Measurements from ENCODE around the gene ELFN2. TPM values are rescaled to one million over a fixed set of nuclear protein-coding genes. Genes with fewer than 3 reads are reported as not detected.
"Not testable (repeated sequence)": the region's sequence is repeated elsewhere in the genome, so short reads cannot be mapped to it uniquely, and the experiment has no call there.

Gene ELFN2
- total and polyA plus RNA-seq, 4 donors: 0.07 to 0.19 (median 0.08) TPM; not detected in 1

DNA sequence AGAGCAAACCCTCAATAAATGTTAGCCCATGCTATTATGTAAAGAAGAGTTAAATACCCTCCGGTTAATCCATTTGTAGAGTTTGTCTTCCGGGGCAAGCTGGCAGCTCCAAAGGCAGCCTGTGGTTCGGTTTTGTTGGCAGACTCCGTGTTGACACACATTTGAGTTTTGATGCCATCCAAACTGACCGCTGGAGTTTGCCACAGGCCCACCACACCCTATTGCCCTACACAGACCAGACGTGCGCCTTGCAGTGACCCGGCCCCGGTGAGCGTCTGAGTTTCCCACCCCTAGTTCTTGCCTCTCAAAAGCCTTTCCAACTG, 25.1 kb downstream of the ELFN2 start:
- TF ChIP-seq HNF4A (conservative IDR thresholded peaks at IDR 0.05): peak in 1 of 2 donors; percentile 34
- no peak for TF ChIP-seq JUND (IDR thresholded peaks at IDR 0.05)
- TF ChIP-seq GABPA (IDR thresholded peaks at IDR 0.05 in 1 of 2, conservative IDR thresholded peaks at IDR 0.05 in 1 of 2): peak in 1 of 2 donors; percentile 32
- TF ChIP-seq RXRA (IDR thresholded peaks at IDR 0.05): peak in 1 of 2 donors; percentile 55
- peaks cover 12 to 22% (median 17%) of the 10 kb centered on the region in 4 donors for H3K4me1 ChIP-seq (ENCODE audit: control insufficient read depth in 4 of 4, insufficient read depth in 4 of 4, low read length in 3 of 4)
- no peaks in the 10 kb centered on the region for H3K27me3 ChIP-seq (ENCODE audit: control insufficient read depth in 4 of 4, insufficient read depth in 4 of 4, low read length in 3 of 4)
- H3K9me3 ChIP-seq (ENCODE audit: control insufficient read depth in 4 of 4, low read length in 3 of 4): no peaks in the 10 kb centered on the region
- H3K9ac ChIP-seq (ENCODE audit: low read depth in 1 of 2, low read length in 2 of 2): no peak overlapping the region
- DNase-seq (ENCODE audit: low spot score): no peak
- WGBS: 31% methylated on average over 10 of the region's 10 CpGs
- no peaks in the 10 kb centered on the region for H3K36me3 ChIP-seq (ENCODE audit: control insufficient read depth in 4 of 4, insufficient read depth in 3 of 4, low read depth in 1 of 4, low read length in 3 of 4)
- no peak overlapping the region for H3K27ac ChIP-seq (ENCODE audit: low read depth in 1 of 2, low read length in 2 of 2)
- H3K4me3 ChIP-seq (ENCODE audit: low read depth in 1 of 3, low read length in 3 of 3): no peak overlapping the region

DNA sequence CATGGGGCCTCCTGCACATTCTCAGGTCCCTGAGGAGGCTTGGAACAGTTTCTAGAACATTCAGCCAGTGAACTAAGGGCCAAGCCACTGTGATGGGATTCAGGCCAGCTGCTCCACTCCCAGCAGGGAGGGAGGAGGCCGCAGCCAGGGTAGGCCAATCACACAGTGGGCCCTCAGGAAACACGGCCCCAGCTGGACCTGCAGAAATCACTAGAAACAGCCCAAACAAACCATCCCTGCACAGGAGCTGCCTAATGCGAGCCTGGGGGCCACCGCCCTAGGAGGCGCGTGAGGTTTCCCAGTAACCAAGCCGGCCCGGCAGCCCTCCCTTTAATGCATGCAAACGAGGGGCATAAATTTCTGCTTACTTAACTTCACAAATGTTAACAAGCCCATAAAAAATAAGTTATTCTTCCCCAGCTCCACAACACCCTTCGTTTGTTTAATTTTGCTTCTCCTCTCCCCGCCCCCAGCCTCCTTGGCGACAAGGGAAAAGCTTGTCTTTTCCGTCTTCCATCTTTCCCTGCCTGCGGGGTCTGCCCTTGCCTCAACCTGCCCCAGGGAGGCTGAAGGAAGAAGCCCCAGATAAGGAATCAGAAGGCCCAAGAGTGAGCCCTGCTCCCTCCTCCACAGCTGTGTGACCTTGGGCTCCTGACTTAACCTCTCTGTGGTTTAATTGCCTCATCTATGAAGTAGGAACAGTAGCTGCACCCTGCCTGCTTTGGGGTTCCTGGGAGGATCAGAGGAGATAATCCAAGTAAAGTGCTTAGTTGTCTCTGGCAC, 25.7 kb downstream of the ELFN2 start:
- no peak for TF ChIP-seq RAD21 (IDR thresholded peaks at IDR 0.05)
- no peak for TF ChIP-seq FOXA2 (IDR thresholded peaks at IDR 0.05)
- no peak for TF ChIP-seq RXRA (IDR thresholded peaks at IDR 0.05)
- Histone ChIP-seq H3K4me3 (ENCODE audit: low read depth in 1 of 3, low read length in 3 of 3) (no peak overlapping the region), H3K27me3 (ENCODE audit: control insufficient read depth in 4 of 4, insufficient read depth in 4 of 4, low read length in 3 of 4) (no peaks in the 10 kb centered on the region), H3K9me3 (ENCODE audit: control insufficient read depth in 4 of 4, low read length in 3 of 4) (no peaks in the 10 kb centered on the region), H3K9ac (ENCODE audit: low read depth in 1 of 2, low read length in 2 of 2) (no peak overlapping the region), H3K4me1 (ENCODE audit: control insufficient read depth in 4 of 4, insufficient read depth in 4 of 4, low read length in 3 of 4) (peaks cover 7 to 17% (median 14%) of the 10 kb centered on the region in 4 donors), H3K27ac (ENCODE audit: low read depth in 1 of 2, low read length in 2 of 2) (no peak overlapping the region), H3K36me3 (ENCODE audit: control insufficient read depth in 4 of 4, insufficient read depth in 3 of 4, low read depth in 1 of 4, low read length in 3 of 4) (no peaks in the 10 kb centered on the region)
- no peak for DNase-seq (ENCODE audit: low spot score)
- WGBS: 76% methylated on average over 14 of the region's 14 CpGs

DNA sequence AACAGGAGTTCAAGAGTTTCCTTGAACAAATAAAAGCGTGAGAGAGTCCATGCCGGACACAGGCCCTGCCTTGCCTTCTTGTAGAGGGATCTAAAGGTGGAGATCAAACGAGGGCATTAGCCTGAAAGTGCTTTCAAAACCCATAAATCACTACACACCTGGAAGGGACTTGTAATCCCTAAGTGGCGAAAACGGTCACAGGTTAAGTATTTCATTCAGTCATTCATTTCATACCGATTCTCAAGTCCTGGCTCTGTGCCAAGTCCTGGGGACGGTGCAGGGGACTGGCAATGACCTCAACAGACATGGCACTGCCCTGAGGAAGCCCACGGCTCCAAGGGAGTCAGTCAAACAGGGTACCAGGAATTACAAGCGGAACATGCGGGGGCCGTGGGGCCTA, 26.6 kb downstream of the ELFN2 start:
- Histone ChIP-seq H3K27ac (ENCODE audit: low read depth in 1 of 2, low read length in 2 of 2) (no peak overlapping the region), H3K4me1 (ENCODE audit: control insufficient read depth in 4 of 4, insufficient read depth in 4 of 4, low read length in 3 of 4) (peaks cover 7 to 16% (median 10%) of the 10 kb centered on the region in 4 donors)

DNA sequence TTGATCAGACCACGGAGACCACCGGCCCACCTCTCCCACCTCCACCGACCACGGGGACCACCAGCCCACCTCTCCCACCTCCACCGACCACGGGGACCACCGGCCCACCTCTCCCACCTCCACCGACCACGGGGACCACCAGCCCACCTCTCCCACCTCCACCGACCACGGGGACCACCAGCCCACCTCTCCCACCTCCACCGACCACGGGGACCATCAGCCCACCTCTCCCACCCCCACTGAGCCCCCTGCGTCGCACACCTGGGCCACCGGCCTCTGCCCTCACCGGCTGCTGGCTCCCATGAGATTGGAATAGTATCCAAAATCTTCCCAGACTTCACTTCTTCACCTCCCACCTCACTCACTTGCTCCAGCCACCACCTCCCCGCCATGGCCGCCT, 27.8 kb downstream of the ELFN2 start:
- not testable (repeated sequence) for H3K27me3 ChIP-seq (ENCODE audit: control insufficient read depth in 4 of 4, insufficient read depth in 4 of 4, low read length in 3 of 4); H3K36me3 ChIP-seq (ENCODE audit: control insufficient read depth in 4 of 4, insufficient read depth in 3 of 4, low read depth in 1 of 4, low read length in 3 of 4); H3K4me3 ChIP-seq (ENCODE audit: low read depth in 1 of 3, low read length in 3 of 3); H3K27ac ChIP-seq (ENCODE audit: low read depth in 1 of 2, low read length in 2 of 2); H3K9me3 ChIP-seq (ENCODE audit: control insufficient read depth in 4 of 4, low read length in 3 of 4); H3K9ac ChIP-seq (ENCODE audit: low read depth in 1 of 2, low read length in 2 of 2); DNase-seq (ENCODE audit: low spot score)
- 92% methylated on average over 19 of the region's 19 CpGs for WGBS
- H3K4me1 ChIP-seq (ENCODE audit: control insufficient read depth in 4 of 4, insufficient read depth in 4 of 4, low read length in 3 of 4): peaks cover 7 to 16% (median 10%) of the 10 kb centered on the region in 4 donors

More for the DNA sequence above, 26.6 kb downstream of the ELFN2 start:
- no peak for DNase-seq (ENCODE audit: low spot score)
- Histone ChIP-seq H3K9ac (ENCODE audit: low read depth in 1 of 2, low read length in 2 of 2) (no peak overlapping the region), H3K27me3 (ENCODE audit: control insufficient read depth in 4 of 4, insufficient read depth in 4 of 4, low read length in 3 of 4) (no peaks in the 10 kb centered on the region), H3K4me3 (ENCODE audit: low read depth in 1 of 3, low read length in 3 of 3) (no peak overlapping the region), H3K9me3 (ENCODE audit: control insufficient read depth in 4 of 4, low read length in 3 of 4) (no peaks in the 10 kb centered on the region), H3K36me3 (ENCODE audit: control insufficient read depth in 4 of 4, insufficient read depth in 3 of 4, low read depth in 1 of 4, low read length in 3 of 4) (no peaks in the 10 kb centered on the region)
- 72% methylated on average over 11 of the region's 11 CpGs for WGBS
- TF ChIP-seq YY1 (IDR thresholded peaks at IDR 0.05): no peak

DNA sequence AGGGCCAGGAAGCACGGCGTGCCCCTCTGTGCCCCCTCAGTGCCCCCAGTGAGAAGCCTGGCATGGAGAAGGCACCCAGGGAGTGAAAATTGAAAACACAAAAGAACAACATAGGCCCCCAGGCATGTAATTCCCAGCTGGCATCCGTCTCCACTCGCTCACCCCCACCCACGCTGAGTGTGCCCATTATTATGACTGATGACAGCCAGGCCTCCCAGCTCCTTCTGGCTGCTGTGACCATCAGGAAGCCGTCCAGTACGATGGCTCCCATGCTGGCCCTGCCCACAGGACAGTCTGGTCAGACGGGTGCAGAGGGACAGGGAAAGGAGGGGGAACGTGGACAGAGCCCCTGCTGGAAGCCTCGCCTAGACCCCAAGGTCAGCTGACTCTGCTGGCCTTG, 30.1 kb downstream of the ELFN2 start:
- WGBS: 83% methylated on average over 10 of the region's 10 CpGs
- peaks cover 4 to 11% (median 8%) of the 10 kb centered on the region in 4 donors for H3K4me1 ChIP-seq (ENCODE audit: control insufficient read depth in 4 of 4, insufficient read depth in 4 of 4, low read length in 3 of 4)
- H3K27me3 ChIP-seq (ENCODE audit: control insufficient read depth in 4 of 4, insufficient read depth in 4 of 4, low read length in 3 of 4): no peaks in the 10 kb centered on the region
- H3K36me3 ChIP-seq (ENCODE audit: control insufficient read depth in 4 of 4, insufficient read depth in 3 of 4, low read depth in 1 of 4, low read length in 3 of 4): no peaks in the 10 kb centered on the region
- H3K9me3 ChIP-seq (ENCODE audit: control insufficient read depth in 4 of 4, low read length in 3 of 4): no peaks in the 10 kb centered on the region
- H3K27ac ChIP-seq (ENCODE audit: low read depth in 1 of 2, low read length in 2 of 2): no peak overlapping the region
- no peak for DNase-seq (ENCODE audit: low spot score)
- no peak overlapping the region for H3K9ac ChIP-seq (ENCODE audit: low read depth in 1 of 2, low read length in 2 of 2)
- H3K4me3 ChIP-seq (ENCODE audit: low read depth in 1 of 3, low read length in 3 of 3): no peak overlapping the region
- TF ChIP-seq HNF4A (conservative IDR thresholded peaks at IDR 0.05) (no peak), TAF1 (conservative IDR thresholded peaks at IDR 0.05) (no peak), EGR1 (IDR thresholded peaks at IDR 0.05; ENCODE audit: low read depth in 2 of 2) (no peak), HNF4G (IDR thresholded peaks at IDR 0.05) (no peak), RXRA (IDR thresholded peaks at IDR 0.05) (no peak), GABPA (IDR thresholded peaks at IDR 0.05 in 1 of 2, conservative IDR thresholded peaks at IDR 0.05 in 1 of 2) (no peak), SP1 (IDR thresholded peaks at IDR 0.05) (no peak)
- TF ChIP-seq, protein P1, sequence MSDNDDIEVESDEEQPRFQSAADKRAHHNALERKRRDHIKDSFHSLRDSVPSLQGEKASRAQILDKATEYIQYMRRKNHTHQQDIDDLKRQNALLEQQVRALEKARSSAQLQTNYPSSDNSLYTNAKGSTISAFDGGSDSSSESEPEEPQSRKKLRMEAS (IDR thresholded peaks at IDR 0.05): no peak
- TF ChIP-seq, protein P2, sequence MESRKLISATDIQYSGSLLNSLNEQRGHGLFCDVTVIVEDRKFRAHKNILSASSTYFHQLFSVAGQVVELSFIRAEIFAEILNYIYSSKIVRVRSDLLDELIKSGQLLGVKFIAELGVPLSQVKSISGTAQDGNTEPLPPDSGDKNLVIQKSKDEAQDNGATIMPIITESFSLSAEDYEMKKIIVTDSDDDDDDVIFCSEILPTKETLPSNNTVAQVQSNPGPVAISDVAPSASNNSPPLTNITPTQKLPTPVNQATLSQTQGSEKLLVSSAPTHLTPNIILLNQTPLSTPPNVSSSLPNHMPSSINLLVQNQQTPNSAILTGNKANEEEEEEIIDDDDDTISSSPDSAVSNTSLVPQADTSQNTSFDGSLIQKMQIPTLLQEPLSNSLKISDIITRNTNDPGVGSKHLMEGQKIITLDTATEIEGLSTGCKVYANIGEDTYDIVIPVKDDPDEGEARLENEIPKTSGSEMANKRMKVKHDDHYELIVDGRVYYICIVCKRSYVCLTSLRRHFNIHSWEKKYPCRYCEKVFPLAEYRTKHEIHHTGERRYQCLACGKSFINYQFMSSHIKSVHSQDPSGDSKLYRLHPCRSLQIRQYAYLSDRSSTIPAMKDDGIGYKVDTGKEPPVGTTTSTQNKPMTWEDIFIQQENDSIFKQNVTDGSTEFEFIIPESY (IDR thresholded peaks at IDR 0.05): no peak
- TF ChIP-seq, protein P3, sequence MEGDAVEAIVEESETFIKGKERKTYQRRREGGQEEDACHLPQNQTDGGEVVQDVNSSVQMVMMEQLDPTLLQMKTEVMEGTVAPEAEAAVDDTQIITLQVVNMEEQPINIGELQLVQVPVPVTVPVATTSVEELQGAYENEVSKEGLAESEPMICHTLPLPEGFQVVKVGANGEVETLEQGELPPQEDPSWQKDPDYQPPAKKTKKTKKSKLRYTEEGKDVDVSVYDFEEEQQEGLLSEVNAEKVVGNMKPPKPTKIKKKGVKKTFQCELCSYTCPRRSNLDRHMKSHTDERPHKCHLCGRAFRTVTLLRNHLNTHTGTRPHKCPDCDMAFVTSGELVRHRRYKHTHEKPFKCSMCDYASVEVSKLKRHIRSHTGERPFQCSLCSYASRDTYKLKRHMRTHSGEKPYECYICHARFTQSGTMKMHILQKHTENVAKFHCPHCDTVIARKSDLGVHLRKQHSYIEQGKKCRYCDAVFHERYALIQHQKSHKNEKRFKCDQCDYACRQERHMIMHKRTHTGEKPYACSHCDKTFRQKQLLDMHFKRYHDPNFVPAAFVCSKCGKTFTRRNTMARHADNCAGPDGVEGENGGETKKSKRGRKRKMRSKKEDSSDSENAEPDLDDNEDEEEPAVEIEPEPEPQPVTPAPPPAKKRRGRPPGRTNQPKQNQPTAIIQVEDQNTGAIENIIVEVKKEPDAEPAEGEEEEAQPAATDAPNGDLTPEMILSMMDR (IDR thresholded peaks at IDR 0.05; ENCODE audit: low read depth, low read length, missing input control): no peak

Measured in liver (tissue), 9 donors.